CD4-positive, alpha-beta T cell treated with Interleukin-15 for 1 hour (primary cell): ENCODE data around the gene GPI.
"Not testable (repeated sequence)": the region's sequence is repeated elsewhere in the genome, so short reads cannot be mapped to it uniquely, and the experiment has no call there.

Source experiments
- DNase-seq: peaks from one replicate; pipeline ENCODE4 v3.0.0-alpha.2; 2020

GPI gene

DNA sequence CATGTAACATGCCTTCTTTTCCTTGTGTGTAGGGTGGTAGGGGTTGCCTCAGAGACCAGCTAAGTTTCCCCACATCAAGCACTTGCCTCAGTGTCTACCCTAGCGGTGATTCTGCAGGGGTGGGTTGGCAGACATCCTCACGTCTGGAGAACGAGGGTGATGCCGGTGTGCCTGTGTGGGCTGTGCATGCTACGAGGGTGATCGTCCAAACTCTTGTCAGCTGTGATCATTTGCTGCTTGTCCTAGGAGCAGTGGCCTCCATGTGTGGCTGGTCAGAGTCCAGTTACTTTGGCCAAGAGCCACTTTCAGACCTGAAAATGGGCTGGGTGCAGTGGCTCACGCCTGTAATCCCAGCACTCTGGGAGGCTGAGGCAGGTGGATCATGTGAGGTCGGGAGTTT, 5.1 kb downstream of the GPI start:
- no peak for DNase-seq

- DNase-seq: no peak
These were observed 6.0 kb downstream of the GPI start for GRCh38 chr19:34370983-34371382.

DNA sequence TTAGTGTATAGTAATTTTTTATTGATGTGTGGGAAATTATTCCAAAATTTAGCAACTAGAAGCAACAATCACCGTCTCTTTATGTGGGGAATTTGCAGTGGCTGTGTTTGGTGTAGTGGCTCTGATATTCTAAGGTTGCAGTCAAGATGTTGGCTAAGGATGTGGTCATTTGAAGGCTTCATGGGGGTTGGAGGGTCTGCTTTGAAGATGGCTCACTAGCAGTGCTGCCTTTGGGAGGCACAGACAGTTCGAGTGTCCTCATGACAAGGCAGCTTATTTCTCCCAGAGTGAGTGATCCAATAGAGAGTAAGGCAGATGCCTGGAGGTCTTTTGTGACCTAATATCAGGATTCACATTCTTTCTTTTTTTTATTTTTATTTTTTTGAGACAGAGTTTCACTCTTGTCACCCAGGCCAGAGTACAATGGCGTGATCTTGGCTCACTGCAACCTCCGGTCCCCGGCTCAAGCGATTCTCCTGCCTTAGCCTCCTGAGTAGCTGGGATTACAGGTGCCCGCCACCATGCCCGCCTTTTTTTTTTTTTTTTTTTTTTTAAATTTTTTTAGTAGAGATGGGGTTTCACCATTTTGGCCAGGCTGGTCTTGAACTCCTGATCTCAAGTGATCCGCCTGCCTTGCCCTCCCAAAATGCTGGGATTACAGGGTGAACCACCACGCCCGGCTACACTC, 8.7 kb downstream of the GPI start:
- DNase-seq: no peak

DNA sequence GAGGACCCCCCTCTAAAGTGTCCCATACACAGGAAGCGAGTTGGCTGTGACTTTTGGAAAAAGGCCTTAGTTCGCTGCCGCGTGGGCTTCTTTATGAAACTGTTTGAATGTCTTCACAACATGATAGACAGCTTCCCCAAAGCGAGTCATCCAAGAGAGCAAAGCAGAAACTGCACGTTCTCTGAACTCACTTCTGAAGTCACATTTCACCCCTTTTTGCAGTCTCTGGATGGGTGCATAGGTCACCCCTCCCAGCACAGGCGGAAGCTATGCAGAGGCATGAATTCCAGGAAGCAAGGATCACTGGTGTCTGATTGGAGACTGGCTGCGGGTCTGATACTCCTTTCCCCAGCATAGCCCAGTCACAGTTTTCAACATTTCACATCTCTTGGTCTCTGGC, 10.6 kb downstream of the GPI start:
- DNase-seq: no peak

DNA sequence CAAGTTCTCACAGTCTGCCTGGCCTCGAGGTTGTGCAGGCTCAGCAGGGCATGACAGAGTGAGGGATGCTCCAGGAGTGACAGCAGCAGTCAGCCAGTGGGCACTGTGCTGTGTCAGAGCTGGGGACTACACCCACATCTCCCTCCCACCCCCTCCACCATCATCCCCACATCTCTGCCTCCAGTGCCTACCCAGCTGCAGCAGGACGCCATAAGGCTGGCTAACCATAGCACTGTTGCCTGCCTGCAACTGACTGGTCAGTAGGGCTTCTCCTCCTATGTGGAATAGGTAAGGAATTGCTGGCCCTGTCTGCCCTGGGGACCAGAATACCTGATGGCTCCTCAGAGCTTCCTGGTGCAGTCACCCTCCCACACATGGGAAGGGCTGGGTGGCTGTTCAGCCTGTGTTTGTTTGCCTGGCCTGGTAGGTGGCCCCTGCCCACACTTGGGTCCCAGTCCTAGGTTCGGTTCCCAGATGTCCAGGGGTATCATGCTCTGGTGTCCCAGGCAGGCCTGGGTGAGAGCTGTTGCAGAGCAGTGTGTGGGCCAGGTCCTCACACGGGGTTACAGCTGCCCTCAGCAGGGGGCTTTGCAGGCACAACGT, 15.7 kb downstream of the GPI start:
- DNase-seq: no peak

DNA sequence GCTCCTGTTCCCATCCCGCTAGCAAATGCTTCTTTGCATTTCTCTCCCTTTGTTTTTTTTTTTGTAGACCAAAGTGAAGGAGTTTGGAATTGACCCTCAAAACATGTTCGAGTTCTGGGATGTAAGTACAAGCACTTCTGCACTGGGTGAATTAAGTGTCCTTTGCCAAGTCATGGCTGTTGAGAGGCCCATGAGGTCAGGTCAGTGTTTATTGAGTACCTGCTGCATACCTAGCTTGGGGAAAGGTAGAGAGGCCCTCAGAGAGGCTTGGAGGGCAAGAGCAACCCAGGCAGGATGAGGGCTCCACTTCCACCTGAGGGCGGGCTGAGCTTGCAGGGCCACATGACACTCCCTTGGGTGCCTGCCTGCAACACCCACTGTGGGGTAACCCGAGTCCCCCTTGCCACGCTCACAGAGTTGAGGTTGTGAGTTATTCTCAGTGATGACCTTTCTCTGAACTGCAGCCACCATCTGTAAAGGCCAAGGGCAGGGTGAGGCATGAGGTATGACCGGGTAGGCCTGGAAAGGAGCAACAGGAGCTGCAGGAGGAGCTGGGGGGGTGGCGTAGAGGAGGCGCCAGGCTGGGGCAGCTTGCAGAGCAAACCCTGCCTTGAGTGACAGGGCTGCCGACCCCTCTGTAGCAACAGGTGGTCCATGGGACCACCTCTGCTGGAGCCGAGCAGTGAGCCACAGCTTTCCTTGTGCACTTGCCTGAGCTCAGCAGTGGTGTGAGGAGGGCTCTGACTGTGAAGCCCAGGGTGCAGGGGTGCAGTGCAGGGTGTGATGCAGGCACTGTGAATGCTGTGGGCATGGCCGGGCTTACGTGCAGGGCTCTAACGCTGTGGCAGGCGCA, 16.6 kb downstream of the GPI start:
- no peak for DNase-seq

- no peak for DNase-seq
These were observed 17.5 kb downstream of the GPI start for GRCh38 chr19:34382471-34382870.

GRCh38 chr19:34383599-34383998, 18.6 kb downstream of the GPI start:
- no peak for DNase-seq

DNA sequence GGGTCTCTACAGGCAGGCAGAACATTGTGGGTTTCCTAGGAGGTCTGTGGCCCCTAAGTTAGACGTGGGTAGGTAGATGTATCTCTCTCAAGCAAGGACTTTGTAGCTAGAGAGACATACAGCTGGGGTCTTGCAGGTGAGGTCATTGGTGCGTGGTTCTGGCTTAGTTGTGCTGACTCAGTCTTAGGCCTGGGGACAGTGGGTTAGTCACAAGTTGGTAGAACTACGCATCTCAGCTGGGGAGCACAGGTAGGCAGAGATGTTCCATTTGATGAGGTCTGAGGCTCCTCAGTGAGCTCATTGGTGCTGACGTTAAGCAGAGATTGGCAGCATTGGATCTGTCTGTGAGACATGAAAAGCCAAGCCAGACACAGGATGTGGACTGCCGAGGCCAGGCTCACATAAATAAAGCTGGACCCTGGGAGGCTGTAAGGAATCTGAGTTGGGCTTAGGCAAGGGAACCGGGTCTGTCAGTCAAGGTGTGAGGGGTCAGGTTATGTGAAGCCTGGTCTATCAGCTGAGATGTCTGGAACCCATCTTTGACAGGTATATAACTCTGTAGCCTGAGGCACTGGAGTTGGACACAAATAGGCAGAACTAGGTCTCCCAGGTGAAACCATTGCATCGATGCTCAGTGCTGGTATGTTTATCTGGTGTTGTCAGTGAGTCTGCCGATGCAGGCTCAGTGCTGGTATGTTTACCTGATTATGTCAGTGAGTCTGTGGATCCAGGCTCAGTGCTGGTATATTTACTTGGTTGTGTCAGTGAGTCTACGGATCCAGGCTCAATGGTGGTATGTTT, 21.8 kb downstream of the GPI start:
- no peak for DNase-seq

DNA sequence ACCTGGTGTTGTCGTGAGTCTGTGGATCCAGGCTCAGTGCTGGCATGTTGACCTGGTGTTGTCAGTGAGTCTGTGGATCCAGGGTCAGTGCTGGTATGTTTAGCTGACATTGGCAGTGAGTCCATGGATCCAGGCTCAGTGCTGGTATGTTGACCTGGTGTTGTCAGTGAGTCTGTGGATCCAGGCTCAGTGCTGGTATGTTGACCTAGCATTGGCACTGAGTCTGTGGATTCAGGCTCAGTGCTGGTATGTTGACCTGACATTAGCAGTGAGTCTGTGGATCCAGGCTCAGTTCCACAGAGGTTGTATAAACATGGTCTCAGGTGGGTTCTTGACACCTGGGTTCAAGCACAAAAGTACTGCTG, 22.4 kb downstream of the GPI start:
- DNase-seq: no peak

- DNase-seq: not testable (repeated sequence)
These were observed 23.7 kb downstream of the GPI start for GRCh38 chr19:34388745-34389144.

- no peak for DNase-seq
These were observed 26.8 kb downstream of the GPI start for GRCh38 chr19:34391813-34392212.

- DNase-seq: no peak
These were observed 28.0 kb downstream of the GPI start for GRCh38 chr19:34393031-34393430.

GRCh38 chr19:34393629-34394028, 28.6 kb downstream of the GPI start:
- DNase-seq: no peak

DNA sequence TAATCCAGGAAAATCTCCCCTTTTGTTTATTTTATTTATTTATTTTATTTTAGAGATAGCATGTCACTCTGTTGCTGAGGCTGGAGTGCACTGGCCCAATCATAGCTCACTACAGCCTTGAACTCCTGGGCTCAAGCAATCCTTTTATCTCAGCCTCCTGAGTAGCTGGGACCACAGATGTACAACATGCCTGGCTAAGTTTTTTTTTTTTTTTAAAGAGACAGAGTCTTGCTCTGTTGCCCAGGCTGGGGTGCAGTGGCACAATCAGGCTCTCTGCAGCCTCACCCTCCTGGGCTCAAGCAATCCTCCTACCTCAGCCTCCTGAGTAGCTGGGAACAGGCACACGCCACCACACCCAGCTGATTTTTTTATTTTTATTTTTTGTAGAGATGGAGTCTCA, 32.9 kb downstream of the GPI start:
- no peak for DNase-seq

GRCh38 chr19:34399886-34400285, 34.9 kb downstream of the GPI start:
- no peak for DNase-seq

DNA sequence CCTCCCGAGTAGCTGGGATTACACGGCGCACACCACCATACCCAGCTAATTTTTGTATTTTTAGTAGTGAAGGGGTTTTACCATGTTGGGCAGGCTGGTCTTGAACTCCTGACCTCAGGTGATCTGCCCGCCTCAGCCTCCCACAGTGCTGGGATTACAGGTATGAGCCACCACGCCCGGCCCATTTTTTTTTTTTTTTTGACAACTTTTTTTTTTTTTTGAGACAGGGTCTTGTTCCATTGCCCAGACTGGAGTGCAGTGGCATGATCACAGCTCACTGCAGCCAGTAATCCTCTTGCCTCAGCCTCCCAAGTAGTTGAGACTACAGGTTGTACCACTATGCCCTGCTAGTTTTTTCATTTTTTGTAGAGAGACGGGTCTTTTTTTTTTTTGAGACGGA, 35.8 kb downstream of the GPI start:
- DNase-seq: not testable (repeated sequence)

DNA sequence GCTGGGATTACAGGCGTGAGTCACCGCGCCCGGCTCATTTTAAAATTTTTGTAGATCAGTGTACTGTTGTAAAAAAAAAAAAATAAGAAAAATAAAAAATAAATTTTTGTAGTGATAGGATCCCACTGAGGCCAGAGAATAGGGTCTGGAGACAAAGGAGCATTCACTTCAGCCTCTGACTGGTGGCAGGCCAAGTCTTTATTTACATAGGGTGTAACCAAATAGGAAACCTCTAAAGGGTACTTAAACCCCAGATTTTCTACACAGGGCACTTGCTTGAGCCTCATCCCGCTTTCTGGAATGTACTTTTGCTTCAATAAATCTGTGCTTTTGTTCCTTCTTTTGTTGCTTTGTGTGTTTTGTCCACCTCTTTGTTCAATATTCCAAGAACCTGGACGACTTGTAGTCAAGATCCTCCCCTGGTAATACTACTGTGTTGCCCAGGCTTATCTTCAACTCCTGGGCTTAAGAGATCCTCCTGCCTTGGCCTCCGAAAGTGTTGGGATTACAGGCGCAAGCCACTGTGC, 37.1 kb downstream of the GPI start:
- no peak for DNase-seq

GRCh38 chr19:34403784-34404108, 38.8 kb downstream of the GPI start:
- DNase-seq: no peak

GRCh38 chr19:34404109-34404909, 39.3 kb downstream of the GPI start, which contains the start of gene PDCD2L:
Gene PDCD2L, plus strand, starts transcription at chr19:34404399. Its CDS starts 32 bp downstream, at chr19:34404431.
- DNase-seq: peak; percentile 91

DNA sequence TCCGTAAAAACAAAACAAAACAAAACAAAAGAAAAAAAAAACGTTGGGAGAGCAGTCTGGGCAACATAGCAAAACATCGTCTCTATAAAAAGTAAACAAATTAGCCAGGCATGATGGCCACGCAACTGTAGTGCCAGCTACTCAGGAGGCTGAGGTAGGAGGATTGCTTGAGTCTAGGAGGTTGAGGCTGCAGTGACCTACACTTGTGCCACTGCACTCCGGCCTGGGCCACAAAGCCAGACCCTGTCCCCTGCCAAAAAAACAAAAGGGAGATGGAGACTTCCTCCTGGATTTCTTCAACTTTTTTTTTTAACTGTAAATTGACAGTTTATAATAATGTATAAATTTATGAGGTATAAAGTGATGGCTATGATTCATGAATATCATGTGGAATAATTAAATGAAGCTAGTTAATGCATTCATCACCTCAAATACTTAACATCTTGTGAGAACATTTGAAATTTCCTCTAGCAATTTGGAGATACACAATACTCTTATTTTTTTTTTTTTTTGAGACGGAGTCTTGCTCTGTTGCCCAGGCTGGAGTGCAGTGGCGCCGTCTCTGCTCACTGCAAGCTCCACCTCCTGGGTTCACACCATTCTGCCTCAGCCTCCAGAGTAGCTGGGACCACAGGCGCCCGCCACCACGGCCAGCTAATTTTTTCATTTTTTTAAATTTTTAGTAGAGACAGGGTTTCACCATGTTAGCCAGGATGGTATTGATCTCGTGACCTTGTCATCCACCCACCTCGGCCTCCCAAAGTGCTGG, 41.1 kb downstream of the GPI start:
- no peak for DNase-seq
